Activated CD8-positive, alpha-beta T cell treated with anti-CD3 and anti-CD28 coated beads for 36 hours (primary cell): ENCODE measurements around the gene ZMPSTE24. TPM values are rescaled to one million over a fixed set of nuclear protein-coding genes. Genes with fewer than 3 reads are reported as not detected.
A peak's percentile ranks its signal among the peaks of the same experiment; 100 is the strongest.

Experiments used
- ATAC-seq: fragments of 200-7000 bp; cut with Tn5 transposase; one replicate; pipeline ENCODE4 v1.10.0; 2021; ENCODE audit warnings: mild to moderate bottlenecking, moderate library complexity
- CTCF ChIA-PET: fragments of 350-600 bp; sonication (Branson Sonifier 250); formaldehyde crosslinking; loops from one replicate; lab custom pipeline; 2021; ENCODE audit warnings: antibody characterized with exemption; lab: Charles Lee
- POLR2A ChIA-PET: fragments of 350-600 bp; sonication (Branson Sonifier 250); formaldehyde crosslinking; loops from one replicate; lab custom pipeline; 2021; ENCODE audit warnings: antibody characterized with exemption; lab: Charles Lee
- DNase-seq: peaks from one replicate; pipeline ENCODE4 v3.0.0-alpha.2; 2020
- H3K27ac Mint-ChIP-seq: one replicate; pipeline ENCODE4 v1.8.0; 2021; ENCODE audit warnings: mild to moderate bottlenecking, mixed read lengths
- H3K27me3 Mint-ChIP-seq: one replicate; pipeline ENCODE4 v1.8.0; 2021; ENCODE audit warnings: mixed read lengths
- H3K36me3 Mint-ChIP-seq: one replicate; pipeline ENCODE4 v1.8.0; 2021; ENCODE audit warnings: low read depth, mixed read lengths
- H3K4me1 Mint-ChIP-seq: one replicate; pipeline ENCODE4 v1.8.0; 2021; ENCODE audit warnings: low read depth, mixed read lengths
- H3K4me3 Mint-ChIP-seq: one replicate; pipeline ENCODE4 v1.8.0; 2021; ENCODE audit warnings: mild to moderate bottlenecking, moderate library complexity, mixed read lengths
- H3K9me3 Mint-ChIP-seq: one replicate; pipeline ENCODE4 v1.8.0; 2021; ENCODE audit warnings: mixed read lengths
- CTCF ChIP-seq: fragments of 200-600 bp; IDR thresholded peaks from one replicate; pipeline ENCODE4 v1.8.0; 2022; ENCODE audit warnings: antibody characterized with exemption, mild to moderate bottlenecking
- intact Hi-C: fragments of 100-400 bp; cut with micrococcal nuclease; formaldehyde crosslinking; loops from one replicate; pipeline ENCODE4 v1.10.0; 2022
- total RNA-seq, 2 experiments: library from RNA; stranded (reverse); gene quantifications; one replicate each; pipeline ENCODE4 v1.2.3, GENCODE V29; 2021

Gene ZMPSTE24
- total RNA-seq, 2 experiments from 2014 or later = 20.1 to 21.2 TPM

- Mint-ChIP-seq H3K36me3 (no peaks in the 10 kb centered on the region), H3K4me1 (no peaks in the 10 kb centered on the region), H3K9me3 (no peaks in the 10 kb centered on the region), H3K27me3 (no peaks in the 10 kb centered on the region), H3K4me3 (no peak overlapping the region), H3K27ac (no peak overlapping the region)
- ChIA-PET CTCF (interaction anchor here (0.8 to 2.7 kb wide), 2 partner anchors 180 to 189 kb away, joined by 4 to 12 read pairs; no protein-coding TSS in a partner anchor), POLR2A (interaction anchor here (0.6 kb wide), 1 partner anchor 91 kb away, joined by 3 read pairs; no protein-coding TSS in a partner anchor)
- DNase-seq (no peak), ATAC-seq (no peak)
- intact Hi-C loops = no loop called here
- no peak for TF ChIP-seq CTCF
These were observed 74.7 kb downstream of the ZMPSTE24 start for GRCh38 chr1:40332695-40333094.

GRCh38 chr1:40337443-40337842, 79.4 kb downstream of the ZMPSTE24 start:
- H3K9me3 Mint-ChIP-seq = no peaks in the 10 kb centered on the region
- ChIA-PET POLR2A (interaction anchor here (0.6 to 1.2 kb wide), 3 partner anchors 22 to 260 kb away, joined by 3 to 4 read pairs (median 4); no protein-coding TSS in a partner anchor), CTCF (interaction anchor here (1.0 to 9.1 kb wide), 35 partner anchors 10 to 277 kb away, joined by 3 to 331 read pairs (median 11); partner anchors contain the start of genes COL9A2, PPT1 and RLF)
- ATAC-seq (no peak), DNase-seq (no peak)
- H3K27me3 Mint-ChIP-seq = no peaks in the 10 kb centered on the region
- no peak overlapping the region for H3K27ac Mint-ChIP-seq
- H3K36me3 Mint-ChIP-seq = peaks cover 6% of the 10 kb centered on the region
- H3K4me3 Mint-ChIP-seq = no peak overlapping the region
- intact Hi-C loops = no loop called here
- no peak for TF ChIP-seq CTCF
- peaks cover 34% of the 10 kb centered on the region for H3K4me1 Mint-ChIP-seq

- CTCF ChIA-PET = interaction anchor here (0.6 to 9.1 kb wide), 92 partner anchors 10 to 431 kb away, joined by 3 to 331 read pairs (median 6); partner anchors contain the start of genes COL9A2, PPT1, RLF and SMAP2
- peak; percentile 96 for TF ChIP-seq CTCF
- DNase-seq (peak; percentile 96), ATAC-seq (peak; percentile 92)
- H3K4me3 Mint-ChIP-seq = no peak overlapping the region
- intact Hi-C loops = loop anchor here (2.0 kb wide), 3 partner anchors 66 to 194 kb away; no protein-coding TSS in a partner anchor
- peaks cover 41% of the 10 kb centered on the region for H3K4me1 Mint-ChIP-seq
- H3K36me3 Mint-ChIP-seq = peaks cover 6% of the 10 kb centered on the region
- POLR2A ChIA-PET = interaction anchor here (0.7 to 1.5 kb wide), 10 partner anchors 11 to 279 kb away, joined by 3 to 5 read pairs (median 4); partner anchors contain the start of gene RLF
- H3K27me3 Mint-ChIP-seq = no peaks in the 10 kb centered on the region
- H3K9me3 Mint-ChIP-seq = no peaks in the 10 kb centered on the region
- H3K27ac Mint-ChIP-seq = peak overlapping the region; percentile 9
These were observed 80.8 kb downstream of the ZMPSTE24 start for GRCh38 chr1:40338745-40339419.

- POLR2A ChIA-PET = interaction anchor here (0.7 to 1.5 kb wide), 5 partner anchors 14 to 280 kb away, joined by 3 to 4 read pairs (median 3); no protein-coding TSS in a partner anchor
- CTCF ChIA-PET = interaction anchor here (0.6 to 9.1 kb wide), 78 partner anchors 9 to 420 kb away, joined by 3 to 331 read pairs (median 6); partner anchors contain the start of genes COL9A2, PPT1, RLF and SMAP2
- Mint-ChIP-seq H3K9me3 (no peaks in the 10 kb centered on the region), H3K4me1 (peaks cover 48% of the 10 kb centered on the region), H3K27ac (no peak overlapping the region), H3K27me3 (no peaks in the 10 kb centered on the region), H3K36me3 (peaks cover 6% of the 10 kb centered on the region), H3K4me3 (no peak overlapping the region)
- no peak for DNase-seq
- no peak for TF ChIP-seq CTCF
- ATAC-seq = no peak
- intact Hi-C loops = loop anchor here (2.0 kb wide), 3 partner anchors 65 to 195 kb away; no protein-coding TSS in a partner anchor
These were observed 81.6 kb downstream of the ZMPSTE24 start for GRCh38 chr1:40339420-40340323.
